Panc1 (cell line): ENCODE data around the gene PHF13. TPM values are rescaled to one million over a fixed set of nuclear protein-coding genes. Genes with fewer than 3 reads are reported as not detected.
A peak's percentile ranks its signal among the peaks of the same experiment; 100 is the strongest.

Experiments
- ATAC-seq: fragments of 200-7000 bp; cut with Tn5 transposase; 2 replicates; pipeline ENCODE4 v1.9.1; 2020; ENCODE audit warnings: mild to moderate bottlenecking, moderate library complexity
- BruUV-seq: library from RNA; stranded (reverse); fragments of 400-500 nt; replicated peaks from 2 replicates; lab custom pipeline; 2021; lab: Mats Ljungman, UMichigan
- CTCF ChIA-PET: fragments of 300-600 bp; sonication (Branson Sonifier 250); formaldehyde crosslinking; loops from one replicate; lab custom pipeline; 2022; ENCODE audit warnings: antibody characterized with exemption; lab: Charles Lee
- POLR2A ChIA-PET: fragments of 300-600 bp; sonication (Branson Sonifier 250); formaldehyde crosslinking; loops from one replicate; lab custom pipeline; 2022; ENCODE audit warnings: antibody characterized with exemption; lab: Charles Lee
- DNase-seq: peaks from one replicate; pipeline ENCODE4 v3.0.0-alpha.2; 2010; ENCODE audit warnings: low read depth, low spot score
- H3K27ac ChIP-seq: 2 replicates; pipeline ENCODE4 v1.5.1; 2011; ENCODE audit warnings: mild to moderate bottlenecking, low read length, inconsistent platforms
- H3K27me3 ChIP-seq: fragments of 200-500 bp; sonication (Bioruptor generic); 2 replicates; pipeline ENCODE4 v1.6.0; 2014; ENCODE audit warnings: low read length, inconsistent platforms; ENCODE audit not compliant: control insufficient read depth, insufficient read depth
- H3K36me3 ChIP-seq: fragments of 200-500 bp; sonication (Bioruptor generic); 2 replicates; pipeline ENCODE4 v1.5.1; 2014; ENCODE audit warnings: inconsistent platforms, mild to moderate bottlenecking, low read length, moderate library complexity; ENCODE audit not compliant: control insufficient read depth, insufficient read depth
- H3K4me1 ChIP-seq: 2 replicates; pipeline ENCODE4 v1.5.1; 2011; ENCODE audit warnings: inconsistent platforms, mild to moderate bottlenecking, low read length, moderate library complexity; ENCODE audit not compliant: control insufficient read depth, insufficient read depth
- H3K4me3 ChIP-seq, 2 experiments: 2 replicates each; pipeline ENCODE4 v1.5.1; 2011 to 2012; ENCODE audit warnings: low read depth in 2 of 2, low read length in 2 of 2, mild to moderate bottlenecking in 2 of 2, inconsistent platforms in 1 of 2, moderate library complexity in 1 of 2
- H3K9me3 ChIP-seq: fragments of 200-500 bp; sonication (Bioruptor generic); 2 replicates; pipeline ENCODE4 v1.5.1; 2014; ENCODE audit warnings: low read depth, mild to moderate bottlenecking, inconsistent platforms, low read length, moderate library complexity; ENCODE audit not compliant: control insufficient read depth, insufficient read depth
- CTCF ChIP-seq: fragments of 450-650 bp; IDR thresholded peaks from 2 replicates; pipeline ENCODE4 v1.5.1; 2017; ENCODE audit warnings: mild to moderate bottlenecking
- POLR2AphosphoS5 ChIP-seq: IDR thresholded peaks from 2 replicates; pipeline ENCODE4 v1.6.1; 2012; ENCODE audit warnings: mild to moderate bottlenecking, low read depth, low read length, moderate library complexity
- REST ChIP-seq, 2 experiments: IDR thresholded peaks; 2 replicates each; pipeline ENCODE4 v1.6.1; 2011 to 2012; ENCODE audit warnings: low read depth in 2 of 2, control low read depth in 1 of 2, low read length in 1 of 2, mild to moderate bottlenecking in 1 of 2, moderate library complexity in 1 of 2; ENCODE audit not compliant: insufficient read depth in 1 of 2
- SIN3A ChIP-seq: IDR thresholded peaks from 2 replicates; pipeline ENCODE4 v1.6.1; 2012; ENCODE audit warnings: low read depth, mild to moderate bottlenecking, low read length, moderate library complexity, borderline replicate concordance; ENCODE audit not compliant: insufficient read depth
- TCF7L2 ChIP-seq: IDR thresholded peaks from 2 replicates; pipeline ENCODE4 v1.6.1; 2011; ENCODE audit warnings: mild to moderate bottlenecking, low read depth, low read length, inconsistent platforms
- in situ Hi-C: cut with HindIII; loops from 2 replicates; pipeline ENCODE4 v1.10.0; 2016; ENCODE audit warnings: low sequenced_read_pairs, low pct_unique_long_range_greater_than_20kb
- intact Hi-C: fragments of 100-400 bp; cut with micrococcal nuclease; formaldehyde crosslinking; loops from one replicate; pipeline ENCODE4 v1.10.0; 2022; ENCODE audit not compliant: unreplicated experiment
- total RNA-seq: library from RNA; stranded (reverse); gene quantifications from one replicate; pipeline ENCODE4 v1.2.1, GENCODE V29; 2021; ENCODE audit not compliant: unreplicated experiment

Gene PHF13
- total RNA-seq, 1 experiment from 2014 or later = 41.8 TPM

GRCh38 chr1:6614929-6615785, 1.6 kb downstream of the PHF13 start:
- BruUV-seq = no TSS peak
- DNase-seq = no peak
- no peak for TF ChIP-seq CTCF
- TF ChIP-seq SIN3A = 0 out of 2 replicates have a peak, but pooled peaks have one; percentile 28
- in situ Hi-C loops = no loop called here
- Histone ChIP-seq H3K27me3 (no peaks in the 10 kb centered on the region), H3K4me3 (peak overlapping the region; percentile 57 to 67), H3K27ac (peak overlapping the region; percentile 76), H3K36me3 (peaks cover 4% of the 10 kb centered on the region; the same call in 1 of the 2 replicates), H3K9me3 (no peaks in the 10 kb centered on the region), H3K4me1 (peaks cover 14% of the 10 kb centered on the region)
- CTCF ChIA-PET = interaction anchor here (1.0 kb wide), 1 partner anchor 113 kb away, joined by 19 read pairs; no protein-coding TSS in a partner anchor
- intact Hi-C loops = no loop called here
- ATAC-seq = no peak
- POLR2A ChIA-PET = no interaction called here

GRCh38 chr1:6619045-6619444, 5.5 kb downstream of the PHF13 start:
- Histone ChIP-seq H3K4me3 (no peak overlapping the region), H3K27me3 (no peaks in the 10 kb centered on the region), H3K36me3 (0 out of 2 replicates have a peak, but pooled peaks cover 4% of the 10 kb centered on the region), H3K4me1 (peaks cover 36% of the 10 kb centered on the region), H3K9me3 (no peaks in the 10 kb centered on the region), H3K27ac (no peak overlapping the region)
- TF ChIP-seq SIN3A = no peak
- TF ChIP-seq TCF7L2 = no peak
- TF ChIP-seq CTCF = no peak
- TF ChIP-seq REST (IDR thresholded peaks at IDR 0.05; ENCODE audit: insufficient read depth in 1 of 2, low read depth in 2 of 2, low read length in 1 of 2) = no peak
- TF ChIP-seq POLR2AphosphoS5 = no peak
- in situ Hi-C loops = no loop called here
- ChIA-PET CTCF (no interaction called here), POLR2A (no interaction called here)
- intact Hi-C loops = no loop called here
- ATAC-seq = no peak
- BruUV-seq = no TSS peak
- DNase-seq = no peak
